ENCODE measurements around the gene CD83.
A peak's percentile ranks its signal among the peaks of the same experiment; 100 is the strongest.
"Not testable (repeated sequence)": the region's sequence is repeated elsewhere in the genome, so short reads cannot be mapped to it uniquely, and the experiment has no call there.

The CD83 gene, protein sequence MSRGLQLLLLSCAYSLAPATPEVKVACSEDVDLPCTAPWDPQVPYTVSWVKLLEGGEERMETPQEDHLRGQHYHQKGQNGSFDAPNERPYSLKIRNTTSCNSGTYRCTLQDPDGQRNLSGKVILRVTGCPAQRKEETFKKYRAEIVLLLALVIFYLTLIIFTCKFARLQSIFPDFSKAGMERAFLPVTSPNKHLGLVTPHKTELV

DNA sequence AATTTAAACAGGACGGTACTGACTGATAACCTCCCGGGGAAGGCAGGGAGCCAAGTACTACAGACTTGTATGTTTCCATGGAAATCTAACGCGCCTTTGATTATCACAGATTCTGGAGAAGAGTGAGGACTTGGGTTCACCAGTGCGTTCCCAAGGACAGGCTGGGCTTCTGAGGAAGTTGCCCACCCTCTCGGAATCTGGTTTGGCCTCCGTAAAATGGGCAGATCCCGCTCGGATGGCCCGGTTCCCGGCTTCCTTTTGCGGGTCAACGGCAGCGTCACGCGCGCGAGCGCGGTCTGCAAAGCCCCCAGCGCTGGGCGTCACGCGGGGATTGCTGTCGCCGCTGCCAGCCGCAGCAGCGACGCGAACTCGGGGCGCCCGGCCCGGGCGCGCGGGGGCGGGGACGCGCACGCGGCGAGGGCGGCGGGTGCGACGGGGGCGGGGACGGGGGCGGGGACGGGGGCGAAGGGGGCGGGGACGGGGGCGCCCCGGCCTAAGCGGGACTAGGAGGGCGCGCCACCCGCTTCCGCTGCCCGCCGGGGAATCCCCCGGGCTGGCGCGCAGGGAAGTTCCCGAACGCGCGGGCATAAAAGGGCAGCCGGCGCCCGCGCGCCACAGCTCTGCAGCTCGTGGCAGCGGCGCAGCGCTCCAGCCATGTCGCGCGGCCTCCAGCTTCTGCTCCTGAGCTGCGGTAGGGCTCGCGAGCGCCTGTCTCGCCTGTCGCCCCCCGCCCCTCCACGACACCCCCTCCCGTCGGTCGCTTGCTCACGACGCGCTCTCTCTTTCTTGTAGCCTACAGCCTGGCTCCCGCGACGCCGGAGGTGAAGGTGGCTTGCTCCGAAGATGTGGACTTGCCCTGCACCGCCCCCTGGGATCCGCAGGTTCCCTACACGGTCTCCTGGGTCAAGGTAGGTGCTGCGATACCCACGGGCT is at the start of gene CD83:
Gene CD83 (plus strand): TSS at position 615 of the 933 bp plus-strand sequence. CDS start 40 bp downstream, at position 655.
- DNase-seq = peak; percentile 82

- no peak for DNase-seq
These were observed 49.4 kb upstream of the CD83 start for GRCh38 chr6:14068133-14068532.

DNA sequence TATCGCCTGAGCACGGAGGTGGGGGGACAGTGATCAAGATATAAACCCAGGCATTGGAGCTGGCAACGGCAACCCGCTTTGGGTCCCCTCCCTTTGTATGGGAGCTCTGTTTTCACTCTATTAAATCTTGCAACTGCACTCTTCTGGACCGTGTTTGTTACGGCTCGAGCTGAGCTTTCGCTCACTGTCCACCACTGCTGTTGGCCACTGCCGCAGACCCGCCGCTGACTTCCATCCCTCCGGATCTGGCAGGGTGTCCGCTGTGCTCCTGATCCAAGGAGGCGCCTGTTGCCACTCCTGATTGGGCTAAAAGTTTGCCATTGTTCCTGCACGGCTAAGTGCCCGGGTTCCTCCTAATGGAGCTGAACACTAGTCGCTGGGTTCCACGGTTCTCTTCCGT is 48.9 kb upstream of the CD83 start:
- DNase-seq = no peak

- no peak for DNase-seq
These were observed 47.1 kb upstream of the CD83 start for GRCh38 chr6:14070457-14070856.

- no peak for DNase-seq
These were observed 45.5 kb upstream of the CD83 start for GRCh38 chr6:14072084-14072483.

- not testable (repeated sequence) for DNase-seq
These were observed 43.8 kb upstream of the CD83 start for GRCh38 chr6:14073561-14074354.

GRCh38 chr6:14074476-14075094 is 43.0 kb upstream of the CD83 start:
- DNase-seq = no peak

DNA sequence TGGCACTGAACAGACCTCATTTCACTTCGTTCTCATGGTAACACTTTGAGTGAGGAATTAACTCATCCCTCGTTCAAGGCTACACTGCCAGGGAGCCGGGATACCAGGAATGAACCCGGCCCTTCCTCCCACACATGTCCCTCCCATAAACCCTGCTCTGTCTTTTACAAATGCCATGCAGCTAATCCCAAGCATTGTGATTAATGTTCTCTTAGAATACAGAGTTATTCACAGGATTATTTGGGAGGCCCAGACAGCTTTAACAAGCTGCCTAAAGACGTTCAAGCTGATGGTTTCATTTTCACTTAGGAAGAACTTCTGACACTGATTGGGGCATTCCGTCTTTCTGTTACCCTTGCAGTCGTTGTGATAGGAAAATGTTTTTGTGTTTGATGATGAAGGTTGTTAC is 42.5 kb upstream of the CD83 start:
- DNase-seq = no peak

GRCh38 chr6:14077193-14077867 is 40.2 kb upstream of the CD83 start:
- no peak for DNase-seq

- no peak for DNase-seq
These were observed 38.1 kb upstream of the CD83 start for GRCh38 chr6:14079433-14079832.

DNA sequence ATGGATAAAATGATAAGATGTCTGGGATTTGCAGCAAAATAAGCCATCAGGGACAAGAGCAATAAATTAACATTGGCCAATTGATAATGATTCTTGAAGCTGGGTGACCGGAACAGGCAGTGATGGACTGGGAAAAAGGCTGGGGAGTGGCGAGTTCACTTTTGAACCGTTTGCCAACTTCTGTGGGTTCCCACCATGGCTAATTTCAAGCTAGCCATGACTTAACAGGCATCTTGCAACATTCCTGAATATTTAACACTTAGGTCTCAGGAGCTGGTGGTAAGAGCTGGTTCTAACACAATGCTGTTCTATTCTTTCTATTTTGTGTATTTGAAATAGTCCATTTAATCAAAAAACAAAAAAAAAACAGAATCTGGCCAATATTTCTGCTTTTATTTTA is 37.6 kb upstream of the CD83 start:
- DNase-seq = no peak

DNA sequence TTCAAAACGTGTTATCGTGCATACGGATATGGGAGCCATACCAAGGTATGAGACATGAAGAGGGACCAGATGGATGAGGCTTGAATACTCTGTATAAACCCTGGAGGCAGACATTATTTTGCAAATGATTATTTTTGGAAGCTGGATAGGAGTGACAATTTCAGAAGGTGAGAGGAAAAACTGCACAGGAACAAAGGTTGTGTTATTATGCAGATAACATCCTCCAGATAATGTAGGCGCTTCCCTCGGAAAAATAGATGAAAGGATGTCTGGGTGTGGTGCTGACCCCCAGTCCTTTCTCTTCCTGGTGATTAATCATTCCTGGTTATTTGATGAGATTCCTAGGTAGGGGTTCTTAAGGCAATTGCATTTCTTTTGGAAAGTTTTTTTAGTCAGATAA is 36.4 kb upstream of the CD83 start:
- DNase-seq = no peak

- DNase-seq = no peak
These were observed 34.8 kb upstream of the CD83 start for GRCh38 chr6:14082771-14083170.

GRCh38 chr6:14083262-14083661 is 34.3 kb upstream of the CD83 start:
- no peak for DNase-seq

DNA sequence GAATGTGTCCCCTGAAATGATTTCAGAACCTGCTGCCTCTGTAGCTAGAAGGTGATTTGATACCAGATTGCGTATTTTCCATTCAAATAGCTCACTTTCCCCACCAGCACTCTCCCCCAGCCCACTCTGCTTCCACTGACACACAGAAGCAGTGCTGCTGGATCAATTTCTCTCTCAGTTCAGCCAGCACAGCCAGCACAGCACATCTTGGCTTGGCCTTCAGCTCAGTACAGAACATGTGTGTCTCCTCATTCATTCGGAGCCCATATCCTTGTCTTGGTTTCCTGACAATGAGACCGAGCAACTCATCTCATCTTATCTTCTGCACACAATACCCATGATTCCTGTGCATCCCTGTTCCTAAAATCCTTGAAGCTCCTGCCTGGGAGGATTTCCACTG is 33.8 kb upstream of the CD83 start:
- DNase-seq = no peak

- no peak for DNase-seq
These were observed 33.2 kb upstream of the CD83 start for GRCh38 chr6:14084388-14084787.

DNA sequence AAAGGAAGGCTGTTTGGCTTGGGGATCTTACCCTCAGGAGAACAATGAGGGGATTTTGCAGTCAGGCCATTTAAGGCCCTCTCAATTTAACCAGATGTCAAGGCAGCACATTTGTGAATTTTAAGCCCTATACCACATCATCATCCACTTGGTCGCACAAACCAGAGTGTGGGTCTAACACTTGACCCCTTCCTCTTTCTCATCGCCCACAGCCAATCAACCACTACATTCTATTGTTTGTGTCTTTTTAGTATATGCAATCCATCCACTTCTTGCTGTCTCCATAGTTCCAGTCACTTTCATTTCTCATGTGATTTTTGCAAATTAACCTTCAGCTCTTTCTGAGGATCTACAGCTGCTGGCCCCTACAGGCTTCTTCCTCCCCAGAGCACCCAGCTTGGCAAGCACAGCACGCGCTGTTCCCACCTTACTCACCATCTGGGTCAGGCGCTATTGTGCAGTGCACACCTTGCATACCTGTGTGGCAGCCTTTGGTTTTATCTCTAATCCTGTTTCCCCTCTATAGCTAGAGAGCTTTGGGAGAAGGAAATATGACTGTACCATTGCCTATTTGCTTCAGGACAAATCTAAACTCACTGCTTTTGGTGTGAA is 32.3 kb upstream of the CD83 start:
- no peak for DNase-seq

DNA sequence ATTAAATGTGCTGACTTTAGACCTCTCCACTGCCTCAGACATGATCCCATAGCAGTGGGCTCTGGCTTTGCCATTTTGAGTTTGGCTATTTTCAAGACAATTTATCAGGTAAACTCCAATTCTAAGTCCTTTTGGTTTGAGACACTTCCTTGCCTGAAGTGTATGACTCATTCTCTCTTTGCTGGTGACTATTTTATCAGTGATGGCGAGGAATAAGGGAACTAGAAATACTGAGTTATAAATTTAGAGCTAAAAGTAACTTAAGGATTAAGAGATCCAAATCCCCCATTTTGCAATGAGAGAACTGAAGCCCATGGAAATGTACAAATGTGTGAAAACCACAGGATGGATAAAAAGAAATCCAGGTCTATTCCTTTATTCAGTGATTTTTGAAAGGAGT is 30.9 kb upstream of the CD83 start:
- no peak for DNase-seq

- DNase-seq = no peak
These were observed 28.9 kb upstream of the CD83 start for GRCh38 chr6:14088600-14089192.

GRCh38 chr6:14089224-14089623 is 28.3 kb upstream of the CD83 start:
- no peak for DNase-seq

- DNase-seq = no peak
These were observed 26.1 kb upstream of the CD83 start for GRCh38 chr6:14091339-14091978.
